Measurements from ENCODE around the gene HOXC9.

Gene HOXC9

DNA sequence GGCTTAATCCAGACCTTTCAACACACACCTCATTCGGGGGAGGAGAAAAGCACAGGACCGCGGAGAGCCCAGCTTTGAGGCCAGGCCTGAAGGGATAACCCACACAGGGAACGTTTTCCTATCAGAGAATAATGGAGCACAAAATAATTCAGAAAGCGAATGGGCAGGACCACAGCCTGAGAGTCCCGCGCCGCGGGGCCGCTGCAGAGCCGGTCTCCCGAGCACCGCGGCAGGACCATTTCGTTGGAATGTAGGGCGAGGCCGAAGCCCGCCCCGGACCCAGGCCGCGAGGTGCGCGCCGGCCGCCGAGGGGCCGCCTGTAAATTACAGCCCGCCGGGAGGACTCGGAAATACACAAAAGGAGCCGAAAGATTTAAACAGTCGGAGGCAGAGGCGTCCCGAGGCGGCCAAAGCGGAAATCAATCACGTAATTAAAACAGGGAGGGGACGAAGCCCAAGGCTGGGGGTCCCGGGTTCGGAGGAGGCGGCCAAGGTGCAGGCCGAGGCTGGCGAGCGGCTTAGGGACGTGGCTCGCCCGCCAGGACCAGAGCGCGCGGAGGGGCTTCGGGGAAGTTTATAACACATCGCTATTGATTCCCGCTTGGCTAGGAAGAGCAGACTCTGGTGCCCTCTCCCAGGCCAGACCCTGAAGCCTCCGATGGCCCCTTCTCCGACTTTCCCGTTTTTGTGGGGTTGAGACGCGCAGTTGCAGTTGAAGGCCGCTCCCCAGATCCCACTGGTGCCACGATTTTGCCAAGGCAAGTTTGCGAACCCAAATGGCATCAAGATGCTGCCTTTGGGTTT is 47.4 kb downstream of the HOXC9 start:
- H3K4me1 ChIP-seq, result no peaks in the 10 kb centered on the region
- H3K4me2 ChIP-seq (ENCODE audit: low read length), result no peak overlapping the region
- no peaks in the 10 kb centered on the region for H3K9me3 ChIP-seq (ENCODE audit: control insufficient read depth, low read length)
- TF ChIP-seq, protein P1, sequence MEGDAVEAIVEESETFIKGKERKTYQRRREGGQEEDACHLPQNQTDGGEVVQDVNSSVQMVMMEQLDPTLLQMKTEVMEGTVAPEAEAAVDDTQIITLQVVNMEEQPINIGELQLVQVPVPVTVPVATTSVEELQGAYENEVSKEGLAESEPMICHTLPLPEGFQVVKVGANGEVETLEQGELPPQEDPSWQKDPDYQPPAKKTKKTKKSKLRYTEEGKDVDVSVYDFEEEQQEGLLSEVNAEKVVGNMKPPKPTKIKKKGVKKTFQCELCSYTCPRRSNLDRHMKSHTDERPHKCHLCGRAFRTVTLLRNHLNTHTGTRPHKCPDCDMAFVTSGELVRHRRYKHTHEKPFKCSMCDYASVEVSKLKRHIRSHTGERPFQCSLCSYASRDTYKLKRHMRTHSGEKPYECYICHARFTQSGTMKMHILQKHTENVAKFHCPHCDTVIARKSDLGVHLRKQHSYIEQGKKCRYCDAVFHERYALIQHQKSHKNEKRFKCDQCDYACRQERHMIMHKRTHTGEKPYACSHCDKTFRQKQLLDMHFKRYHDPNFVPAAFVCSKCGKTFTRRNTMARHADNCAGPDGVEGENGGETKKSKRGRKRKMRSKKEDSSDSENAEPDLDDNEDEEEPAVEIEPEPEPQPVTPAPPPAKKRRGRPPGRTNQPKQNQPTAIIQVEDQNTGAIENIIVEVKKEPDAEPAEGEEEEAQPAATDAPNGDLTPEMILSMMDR (IDR thresholded peaks at IDR 0.05), result no peak
- H3K79me2 ChIP-seq, result no peaks in the 10 kb centered on the region
- no peak overlapping the region for H3K9ac ChIP-seq
- no peak overlapping the region for H3K27ac ChIP-seq
- no peak overlapping the region for H3K4me3 ChIP-seq (ENCODE audit: low read depth, low read length)
- no peaks in the 10 kb centered on the region for H3K36me3 ChIP-seq (ENCODE audit: control insufficient read depth, insufficient read depth, low read length)
- H2AFZ ChIP-seq, result no peak overlapping the region
- H3K27me3 ChIP-seq (ENCODE audit: control insufficient read depth, insufficient read depth, low read length), result peaks cover 16% of the 10 kb centered on the region

DNA sequence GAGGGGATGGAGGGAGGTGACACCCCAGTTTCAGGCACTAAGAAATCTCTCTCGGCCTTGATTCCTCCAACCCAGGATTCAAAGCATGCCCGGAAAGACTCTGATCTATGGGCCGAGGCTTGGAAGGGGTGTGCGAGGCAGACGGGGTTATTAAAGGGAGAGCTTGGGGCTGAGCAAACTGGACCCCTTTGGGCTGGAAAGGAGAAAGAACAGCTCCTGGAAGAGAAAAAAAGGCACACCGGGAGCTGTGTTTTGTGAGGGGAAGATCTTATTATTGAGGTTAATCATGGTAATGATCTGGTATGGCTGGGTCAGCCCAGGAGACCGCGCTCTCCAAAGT is 48.0 kb downstream of the HOXC9 start:
- Histone ChIP-seq H3K27me3 (ENCODE audit: control insufficient read depth, insufficient read depth, low read length) (peaks cover 16% of the 10 kb centered on the region), H3K79me2 (no peaks in the 10 kb centered on the region), H3K36me3 (ENCODE audit: control insufficient read depth, insufficient read depth, low read length) (no peaks in the 10 kb centered on the region), H3K9ac (no peak overlapping the region), H3K4me3 (ENCODE audit: low read depth, low read length) (no peak overlapping the region), H3K4me2 (ENCODE audit: low read length) (no peak overlapping the region), H2AFZ (no peak overlapping the region), H3K9me3 (ENCODE audit: control insufficient read depth, low read length) (no peaks in the 10 kb centered on the region), H3K4me1 (no peaks in the 10 kb centered on the region), H3K27ac (no peak overlapping the region)
- TF ChIP-seq, protein P1 (IDR thresholded peaks at IDR 0.05), result no peak

DNA sequence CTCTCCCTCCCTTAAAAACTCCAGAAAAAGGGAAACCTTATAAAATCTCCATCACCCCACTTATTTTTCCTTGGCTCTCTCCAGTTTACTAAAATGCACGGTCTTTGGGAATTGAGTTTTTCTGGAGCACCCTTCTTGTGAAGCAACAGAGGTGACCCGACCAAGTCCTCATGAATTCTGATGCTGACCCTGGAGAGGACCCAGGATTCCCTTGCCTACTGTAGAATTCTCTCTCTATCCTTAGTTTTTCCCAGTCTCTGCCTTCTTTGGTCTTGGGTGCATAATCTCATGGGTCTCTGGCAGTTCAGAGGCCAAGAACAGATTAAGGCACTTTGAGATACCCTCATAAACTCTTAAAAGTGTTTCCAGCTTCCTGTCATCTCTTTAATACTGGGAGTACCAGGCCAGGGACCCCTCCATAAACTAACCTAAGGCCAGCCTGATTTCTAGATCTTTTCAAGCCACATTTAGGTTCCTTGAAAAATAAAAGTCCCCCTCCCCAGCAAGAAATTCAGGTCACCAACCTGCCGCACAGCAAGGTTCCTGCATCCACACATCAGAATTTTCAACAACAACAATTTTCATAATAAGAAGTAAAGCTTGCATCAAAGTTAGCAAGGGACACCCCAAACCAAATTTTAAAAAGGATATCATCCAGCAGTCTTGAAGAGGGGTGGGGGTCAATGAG is 48.6 kb downstream of the HOXC9 start:
- no peak overlapping the region for H3K4me2 ChIP-seq (ENCODE audit: low read length)
- H3K4me1 ChIP-seq, result no peaks in the 10 kb centered on the region
- H3K27me3 ChIP-seq (ENCODE audit: control insufficient read depth, insufficient read depth, low read length), result peaks cover 16% of the 10 kb centered on the region
- no peaks in the 10 kb centered on the region for H3K36me3 ChIP-seq (ENCODE audit: control insufficient read depth, insufficient read depth, low read length)
- TF ChIP-seq, protein P1 (IDR thresholded peaks at IDR 0.05), result no peak
- H3K79me2 ChIP-seq, result no peaks in the 10 kb centered on the region
- no peaks in the 10 kb centered on the region for H3K9me3 ChIP-seq (ENCODE audit: control insufficient read depth, low read length)
- no peak overlapping the region for H2AFZ ChIP-seq
- H3K9ac ChIP-seq, result no peak overlapping the region
- no peak overlapping the region for H3K4me3 ChIP-seq (ENCODE audit: low read depth, low read length)
- no peak overlapping the region for H3K27ac ChIP-seq

DNA sequence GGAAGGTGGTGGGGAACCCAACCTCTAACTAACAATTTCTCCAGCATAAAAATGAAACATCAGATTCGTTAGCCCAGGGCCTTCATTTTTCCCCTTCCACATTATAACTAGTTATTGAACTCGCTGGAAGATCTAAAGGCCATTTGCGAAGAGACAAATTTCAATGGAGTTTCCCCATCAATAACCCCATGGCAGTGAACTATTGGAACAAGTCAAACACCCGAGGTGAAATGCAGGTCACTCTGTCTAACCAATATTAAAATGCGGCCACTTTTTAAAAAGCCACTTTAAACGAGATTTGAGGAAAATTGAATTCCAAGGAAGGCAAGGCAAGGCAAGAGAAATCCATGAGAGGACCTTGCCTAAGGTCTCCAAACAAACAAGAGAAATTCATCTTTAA is 49.1 kb downstream of the HOXC9 start:
- Histone ChIP-seq H3K36me3 (ENCODE audit: control insufficient read depth, insufficient read depth, low read length) (no peaks in the 10 kb centered on the region), H3K4me3 (ENCODE audit: low read depth, low read length) (no peak overlapping the region), H3K79me2 (no peaks in the 10 kb centered on the region), H3K9ac (no peak overlapping the region), H3K9me3 (ENCODE audit: control insufficient read depth, low read length) (no peaks in the 10 kb centered on the region), H3K4me1 (no peaks in the 10 kb centered on the region), H3K27ac (no peak overlapping the region), H2AFZ (no peak overlapping the region), H3K27me3 (ENCODE audit: control insufficient read depth, insufficient read depth, low read length) (peaks cover 16% of the 10 kb centered on the region), H3K4me2 (ENCODE audit: low read length) (no peak overlapping the region)
- TF ChIP-seq, protein P1 (IDR thresholded peaks at IDR 0.05), result no peak

DNA sequence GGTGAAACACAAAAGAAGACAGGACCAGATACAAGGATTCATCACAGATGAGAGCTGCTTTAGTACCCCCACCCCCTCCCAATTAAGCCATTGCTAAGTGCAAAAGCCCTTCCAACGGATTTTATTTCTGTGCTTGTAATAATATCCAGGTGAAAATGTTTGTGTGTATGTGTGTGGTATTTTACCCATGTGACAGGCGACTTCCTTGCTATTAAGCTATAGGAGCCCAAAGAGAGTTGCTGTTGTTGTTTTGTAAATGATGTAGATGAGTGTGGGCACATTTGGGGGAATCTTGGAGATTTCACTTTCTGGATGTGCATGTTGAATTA is 50.5 kb downstream of the HOXC9 start:
- H3K27ac ChIP-seq, result no peak overlapping the region
- no peak overlapping the region for H3K4me3 ChIP-seq (ENCODE audit: low read depth, low read length)
- no peak overlapping the region for H3K4me2 ChIP-seq (ENCODE audit: low read length)
- no peaks in the 10 kb centered on the region for H3K4me1 ChIP-seq
- peaks cover 14% of the 10 kb centered on the region for H3K27me3 ChIP-seq (ENCODE audit: control insufficient read depth, insufficient read depth, low read length)
- no peak overlapping the region for H3K9ac ChIP-seq
- H3K36me3 ChIP-seq (ENCODE audit: control insufficient read depth, insufficient read depth, low read length), result no peaks in the 10 kb centered on the region
- H3K9me3 ChIP-seq (ENCODE audit: control insufficient read depth, low read length), result no peaks in the 10 kb centered on the region
- H3K79me2 ChIP-seq, result no peaks in the 10 kb centered on the region
- H2AFZ ChIP-seq, result no peak overlapping the region
- TF ChIP-seq, protein P1 (IDR thresholded peaks at IDR 0.05), result no peak
